ENCODE data around the gene TRIM15.

GRCh38 chr6:30127238-30128093 is 35.9 kb upstream of the TRIM15 start:
- TF ChIP-seq EZH2 (IDR thresholded peaks at IDR 0.05; ENCODE audit: insufficient read depth, poor library complexity, severe bottlenecking) (no peak), EZH2phosphoT487 (IDR thresholded peaks at IDR 0.05; ENCODE audit: insufficient read depth, low read depth) (no peak)

All from GM23248 (cell line).